ENCODE data around the gene KLF2. TPM values are rescaled to one million over a fixed set of nuclear protein-coding genes. Genes with fewer than 3 reads are reported as not detected.

The KLF2 gene
- total and polyA plus RNA-seq, 10 of the 15 experiments (the other 5 are each of a cell fraction or from before 2014, with no cell fraction given), result 0.16 to 13.7 (median 1.0) TPM

DNA sequence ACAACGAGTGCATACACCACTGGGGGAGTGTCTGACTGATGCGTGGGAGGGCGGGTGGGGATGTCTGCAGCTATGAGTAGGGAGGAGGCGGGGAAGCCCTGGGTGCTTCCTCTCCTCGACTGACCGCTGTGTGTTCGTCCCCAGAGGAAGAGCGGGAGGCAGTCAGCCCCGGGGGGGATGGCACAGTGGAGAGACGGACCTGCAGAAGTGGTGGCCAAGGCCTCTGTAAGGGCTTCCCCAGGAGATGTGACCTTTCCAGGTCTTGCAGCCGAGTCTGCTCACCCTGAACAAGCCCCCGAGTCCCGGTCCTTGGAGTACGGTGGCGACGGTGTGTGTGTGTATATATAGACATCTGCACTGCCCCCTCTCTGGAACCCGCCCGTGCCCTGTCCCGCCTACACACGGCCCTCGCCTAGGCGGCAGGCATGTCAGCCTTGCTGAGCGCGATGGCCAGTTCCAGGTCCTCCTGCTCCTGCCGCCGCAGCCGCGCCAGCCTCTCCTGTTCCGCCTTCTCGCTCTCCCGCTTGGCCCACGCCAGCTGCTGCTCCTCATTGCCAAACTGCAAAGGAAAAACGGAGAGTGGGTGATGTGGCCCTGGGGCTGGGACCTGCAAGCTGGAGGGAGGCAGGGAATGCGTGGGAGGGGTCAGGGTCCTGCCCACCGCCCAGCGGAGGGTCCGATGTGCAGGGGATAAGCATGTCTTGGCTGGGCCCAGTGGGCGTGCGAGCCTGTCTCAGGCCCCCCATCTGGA lies 30.8 kb downstream of the KLF2 start:
- RAD21 ChIA-PET (ENCODE audit: unreplicated experiment), result no interaction called here
- Histone ChIP-seq H3K9me3 (replicated peaks; ENCODE audit: control insufficient read depth, insufficient read depth, low read length) (no peaks in the 10 kb centered on the region), H2AFZ (ENCODE audit: control insufficient read depth, low read depth, low read length) (no peak overlapping the region), H3K4me3 (no peak overlapping the region), H4K20me1 (ENCODE audit: control insufficient read depth, insufficient read depth) (no peaks in the 10 kb centered on the region), H3K4me2 (ENCODE audit: control insufficient read depth, insufficient read depth) (no peak overlapping the region), H3K4me1 (ENCODE audit: control insufficient read depth, insufficient read depth, low read length) (peaks cover 14% of the 10 kb centered on the region; the same call in 1 of the 2 replicates), H3K27me3 (replicated peaks in 1 of 2; ENCODE audit: control insufficient read depth in 2 of 2, insufficient read depth in 2 of 2, low read length in 1 of 2) (no peaks in the 10 kb centered on the region), H3K36me3 (ENCODE audit: control insufficient read depth in 2 of 2, insufficient read depth in 2 of 2, low read length in 1 of 2) (peaks cover 0 to 4% of the 10 kb centered on the region in 2 experiments; a peak in 2 of 4 replicates), H3K27ac (ENCODE audit: control insufficient read depth, insufficient read depth) (no peak overlapping the region), H3K9ac (ENCODE audit: control insufficient read depth, insufficient read depth, low read length) (no peak overlapping the region), H3K79me2 (ENCODE audit: control insufficient read depth, insufficient read depth, low read length) (no peaks in the 10 kb centered on the region)
- intact Hi-C loops (cut with micrococcal nuclease; ENCODE audit: unreplicated experiment), result no loop called here
- CTCF ChIA-PET, result no interaction called here
- SMC1A ChIA-PET (ENCODE audit: uncharacterized antibody, unreplicated experiment), result interaction anchor here (0.6 kb wide), 1 partner anchor 276 kb away, joined by 3 read pairs; no protein-coding TSS in a partner anchor
- 68% methylated on average over 28 of the region's 39 CpGs for WGBS (ENCODE audit: insufficient coverage, insufficient replicate concordance, low lambda C conversion rate, missing lambda C conversion rate)
- TF ChIP-seq LARP7 (IDR thresholded peaks at IDR 0.05) (no peak), ZNF207 (IDR thresholded peaks at IDR 0.05; ENCODE audit: borderline replicate concordance) (no peak), HDAC6 (IDR thresholded peaks at IDR 0.05; ENCODE audit: unreplicated experiment) (no peak), CBX5 (IDR thresholded peaks at IDR 0.05; ENCODE audit: low read depth) (no peak), MEF2A (IDR thresholded peaks at IDR 0.05; ENCODE audit: insufficient read depth, low read depth, low read length) (no peak), TCF7 (IDR thresholded peaks at IDR 0.05; ENCODE audit: borderline replicate concordance) (no peak), ETV6 (conservative IDR thresholded peaks at IDR 0.05 in 1 of 2, IDR thresholded peaks at IDR 0.05 in 1 of 2; ENCODE audit: borderline replicate concordance in 1 of 2, low read depth in 1 of 2) (no peak), SREBF1 (IDR thresholded peaks at IDR 0.05; ENCODE audit: low read length) (no peak), MYC (IDR thresholded peaks at IDR 0.05; ENCODE audit: insufficient read depth, insufficient read length, insufficient replicate concordance, low read length, severe bottlenecking) (no peak), DPF2 (IDR thresholded peaks at IDR 0.05) (no peak)
- TF ChIP-seq, protein P1, sequence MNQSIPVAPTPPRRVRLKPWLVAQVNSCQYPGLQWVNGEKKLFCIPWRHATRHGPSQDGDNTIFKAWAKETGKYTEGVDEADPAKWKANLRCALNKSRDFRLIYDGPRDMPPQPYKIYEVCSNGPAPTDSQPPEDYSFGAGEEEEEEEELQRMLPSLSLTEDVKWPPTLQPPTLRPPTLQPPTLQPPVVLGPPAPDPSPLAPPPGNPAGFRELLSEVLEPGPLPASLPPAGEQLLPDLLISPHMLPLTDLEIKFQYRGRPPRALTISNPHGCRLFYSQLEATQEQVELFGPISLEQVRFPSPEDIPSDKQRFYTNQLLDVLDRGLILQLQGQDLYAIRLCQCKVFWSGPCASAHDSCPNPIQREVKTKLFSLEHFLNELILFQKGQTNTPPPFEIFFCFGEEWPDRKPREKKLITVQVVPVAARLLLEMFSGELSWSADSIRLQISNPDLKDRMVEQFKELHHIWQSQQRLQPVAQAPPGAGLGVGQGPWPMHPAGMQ (IDR thresholded peaks at IDR 0.05; ENCODE audit: borderline replicate concordance), result no peak
- in situ Hi-C loops (cut with MboI), result no loop called here
- FAIRE-seq (no peak), ATAC-seq (peak; percentile 22; the same call in 1 of the 3 replicates), DNase-seq (ENCODE audit: low read depth, low spot score) (no peak)
- BruUV-seq (replicated peaks), result no TSS peak
- POLR2A ChIA-PET, result interaction anchor here (0.6 kb wide), 1 partner anchor 25 kb away, joined by 3 read pairs; no protein-coding TSS in a partner anchor
